ENCODE measurements around the gene FER.

DNA sequence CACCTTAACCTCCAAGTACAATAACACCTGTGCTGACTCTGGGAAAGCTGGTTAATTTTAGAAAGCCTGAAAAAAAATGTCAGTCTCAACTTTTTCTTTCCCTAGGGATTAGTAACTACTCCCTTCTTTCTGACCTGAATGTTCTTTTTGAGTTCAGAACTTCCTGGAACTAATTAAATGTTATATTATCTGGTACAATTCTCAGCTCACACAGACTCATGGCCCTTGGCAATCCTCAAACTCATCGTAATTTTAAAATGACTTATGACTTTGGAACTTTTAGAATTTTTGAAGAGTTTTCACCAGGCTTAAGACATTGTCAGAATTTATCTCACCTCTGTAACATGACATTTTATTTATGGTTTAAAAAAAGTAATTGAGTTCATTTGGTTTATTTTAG, 315.0 kb downstream of the FER start:
- TF ChIP-seq REST (IDR thresholded peaks at IDR 0.05; ENCODE audit: insufficient replicate concordance, low read depth) (no peak), CTCF (IDR thresholded peaks at IDR 0.05; ENCODE audit: insufficient read depth, low read length) (no peak), POLR2AphosphoS5 (IDR thresholded peaks at IDR 0.05; ENCODE audit: low read depth) (no peak), SPI1 (IDR thresholded peaks at IDR 0.05; ENCODE audit: borderline replicate concordance, low read depth) (no peak), GABPA (IDR thresholded peaks at IDR 0.05; ENCODE audit: low read depth) (no peak)

All from HL-60 (cell line).